ENCODE measurements around the gene SLC22A24. TPM values are rescaled to one million over a fixed set of nuclear protein-coding genes. Genes with fewer than 3 reads are reported as not detected.

Gene SLC22A24
- total RNA-seq, 1 experiment from 2014 or later, result not detected

- no peak for DNase-seq
- no CpG with 5 or more reads among the region's 1 CpG for WGBS (ENCODE audit: extremely low coverage, insufficient read length, low lambda C conversion rate)
- no peak overlapping the region for H2BK20ac ChIP-seq (ENCODE audit: low read depth, low read length, poor library complexity, severe bottlenecking)
- H3K27me3 Mint-ChIP-seq (ENCODE audit: low read depth), result no peaks in the 10 kb centered on the region
- H2AK5ac ChIP-seq (ENCODE audit: insufficient read length, low read length), result no peak overlapping the region
- no peak overlapping the region for H3K4me2 ChIP-seq (ENCODE audit: insufficient read depth, insufficient read length, low read length)
- no peaks in the 10 kb centered on the region for H3K23me2 ChIP-seq (ENCODE audit: insufficient read length, low read depth, low read length, poor library complexity, severe bottlenecking)
- H3K27me3 ChIP-seq (ENCODE audit: insufficient read depth, low read length), result no peaks in the 10 kb centered on the region
- H3K27ac ChIP-seq (ENCODE audit: insufficient read length, low read depth, low read length), result peak overlapping the region; percentile 42
- H3K9me3 Mint-ChIP-seq, result peaks cover 0 to 2% of the 10 kb centered on the region in 2 experiments; a peak in 3 of 5 replicates
- H4K20me1 ChIP-seq (ENCODE audit: control insufficient read depth, insufficient read depth, insufficient read length), result no peaks in the 10 kb centered on the region
- no peak overlapping the region for H2BK12ac ChIP-seq (ENCODE audit: insufficient read length, low read depth, low read length)
- no peak overlapping the region for H4K5ac ChIP-seq (ENCODE audit: insufficient read length, low read depth, low read length)
- no peak overlapping the region for H3K18ac ChIP-seq (ENCODE audit: insufficient read length, low read depth, low read length)
- H3T11ph ChIP-seq (ENCODE audit: low read length), result no peak overlapping the region
- no peak overlapping the region for H4K91ac ChIP-seq (ENCODE audit: insufficient read length, low read depth, low read length)
- H3K14ac ChIP-seq (ENCODE audit: insufficient read depth, low read length), result no peak overlapping the region
- peak overlapping the region; percentile 3 to 59 (median 10); a peak in 6 of 7 replicates for H3K27ac Mint-ChIP-seq
- no peak overlapping the region for H3K4me3 Mint-ChIP-seq
- H3K79me1 ChIP-seq (ENCODE audit: insufficient read depth, low read depth, low read length, poor library complexity, severe bottlenecking), result no peaks in the 10 kb centered on the region
- H3K4me1 Mint-ChIP-seq, result peaks cover 19 to 30% of the 10 kb centered on the region in 2 experiments
- H4K8ac ChIP-seq (replicated peaks; ENCODE audit: insufficient read length, low read depth, low read length), result no peak overlapping the region
- no peak overlapping the region for H2BK15ac ChIP-seq (ENCODE audit: low read depth, low read length)
- peaks cover 21% of the 10 kb centered on the region for H3K4me1 ChIP-seq (ENCODE audit: insufficient read depth, low read length)
- H3K9me3 ChIP-seq (ENCODE audit: control insufficient read depth, low read depth, low read length), result no peaks in the 10 kb centered on the region
- no peak overlapping the region for H3K23ac ChIP-seq (ENCODE audit: insufficient read length, low read depth, low read length)
- H3K79me2 ChIP-seq (ENCODE audit: insufficient read depth, low read length), result no peaks in the 10 kb centered on the region
- H3K36me3 Mint-ChIP-seq (ENCODE audit: insufficient read depth in 1 of 3, low read depth in 3 of 3), result no peaks in the 10 kb centered on the region
- no peak overlapping the region for H3K56ac ChIP-seq (ENCODE audit: insufficient read length, low read depth, low read length)
- H3K4ac ChIP-seq (ENCODE audit: low read depth, low read length), result no peak overlapping the region
- H2BK5ac ChIP-seq (ENCODE audit: insufficient read length, low read length), result no peak overlapping the region
- no peak overlapping the region for H3K9ac ChIP-seq (ENCODE audit: extremely low read depth, insufficient read length, low read length)
- no peak overlapping the region for H2BK120ac ChIP-seq (ENCODE audit: low read depth, low read length, poor library complexity, severe bottlenecking)
- no peak overlapping the region for H2AFZ ChIP-seq (ENCODE audit: low read length)
- TF ChIP-seq CTCF (conservative IDR thresholded peaks at IDR 0.05), result no peak
Measured at GRCh38 chr11:63180536-63180935, 36.5 kb upstream of the SLC22A24 start.

All from H9 (cell line).